Iris pigment epithelial cell (primary cell): ENCODE measurements around the gene DNAH10.

Source experiments
- DNase-seq: peaks from one replicate; pipeline ENCODE4 v3.0.0-alpha.2; 2011; ENCODE audit warnings: low read depth

The DNAH10 gene

GRCh38 chr12:123799227-123799626 is 37.1 kb downstream of the DNAH10 start:
- DNase-seq: no peak

- DNase-seq: peak; percentile 26
These were observed 39.6 kb downstream of the DNAH10 start for GRCh38 chr12:123801573-123802178.

- DNase-seq: no peak
These were observed 43.1 kb downstream of the DNAH10 start for GRCh38 chr12:123805173-123805572.

DNA sequence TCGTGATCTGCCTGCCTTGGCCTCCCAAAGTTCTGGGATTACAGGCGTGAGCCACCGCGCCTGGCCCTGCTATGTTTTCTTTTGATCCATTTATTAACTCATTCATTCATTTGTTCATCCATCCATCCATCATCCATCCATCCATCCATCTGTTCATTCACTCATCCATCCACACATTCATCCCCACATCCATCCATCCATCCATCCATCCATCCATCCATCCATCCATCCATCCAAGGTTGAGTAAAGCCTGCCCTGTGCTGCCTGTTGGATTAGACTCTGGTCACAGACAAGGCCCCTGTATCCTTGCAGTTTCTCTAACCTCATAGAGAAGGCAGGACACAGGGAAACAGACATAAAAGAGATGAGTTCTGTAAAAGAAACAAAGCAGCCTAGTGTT is 44.9 kb downstream of the DNAH10 start:
- no peak for DNase-seq

DNA sequence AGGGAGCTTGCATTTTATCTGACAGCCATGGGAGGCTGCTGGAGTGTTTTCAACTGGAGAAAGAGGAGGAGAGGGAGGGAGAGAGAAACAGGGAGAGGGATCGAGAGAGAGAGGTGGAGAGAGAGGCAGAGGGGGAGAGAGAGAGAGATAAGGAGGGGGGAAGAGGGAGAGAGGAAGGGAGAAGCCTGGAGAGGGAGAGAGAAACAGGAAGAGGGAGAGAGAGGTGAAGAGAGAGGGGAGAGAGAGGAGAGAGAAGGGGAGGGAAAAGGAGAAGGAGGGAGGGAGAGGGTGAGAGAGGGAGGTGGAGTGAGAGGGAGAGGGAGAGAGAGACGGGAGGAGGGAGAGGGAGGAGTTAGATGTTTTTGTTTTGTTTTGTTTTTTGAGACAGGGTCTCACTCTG is 45.6 kb downstream of the DNAH10 start:
- no peak for DNase-seq

- peak; percentile 13 for DNase-seq
These were observed 46.1 kb downstream of the DNAH10 start for GRCh38 chr12:123808167-123808566.

- DNase-seq: peak; percentile 30
These were observed 51.2 kb downstream of the DNAH10 start for GRCh38 chr12:123813349-123813748.

DNA sequence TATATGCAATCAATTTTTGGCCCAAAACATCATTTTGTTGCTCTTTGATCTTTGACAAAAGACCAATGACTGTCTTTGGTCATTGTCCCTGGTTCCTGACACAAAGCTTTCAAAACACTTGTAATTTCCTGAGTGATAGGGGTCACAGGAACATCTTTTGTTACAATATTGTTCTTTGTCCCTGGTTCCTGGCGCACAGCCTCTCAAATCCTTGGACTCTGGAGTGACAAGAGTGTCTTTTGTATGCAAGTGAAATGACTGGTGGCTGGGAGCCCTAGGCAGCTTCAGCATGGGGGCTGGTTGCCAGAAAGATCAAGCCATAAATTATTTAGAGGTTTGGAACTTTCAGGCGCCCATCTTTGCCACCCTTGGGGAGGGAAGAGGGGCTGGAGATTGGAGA is 53.9 kb downstream of the DNAH10 start:
- no peak for DNase-seq

GRCh38 chr12:123816896-123817537 is 54.9 kb downstream of the DNAH10 start:
- no peak for DNase-seq

DNA sequence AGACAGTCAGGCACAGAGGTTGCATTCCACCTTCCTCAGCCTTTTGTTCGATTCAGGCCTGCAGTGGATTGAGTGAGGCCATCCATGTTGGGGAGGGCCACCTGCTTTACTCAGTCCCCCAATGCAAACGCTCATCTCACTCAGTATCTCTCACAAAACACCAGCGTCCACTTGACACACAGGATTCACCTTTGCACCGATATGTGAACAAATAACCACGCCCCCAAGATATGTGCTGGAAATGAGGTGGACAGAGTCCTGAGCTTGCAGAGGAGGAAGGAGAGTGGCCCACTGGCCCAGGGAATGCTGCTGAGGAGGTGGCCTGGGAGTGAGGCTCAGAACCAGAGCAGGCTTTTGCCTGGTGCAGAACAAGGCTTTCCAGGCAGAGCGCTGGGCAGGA is 60.7 kb downstream of the DNAH10 start:
- DNase-seq: no peak

- no peak for DNase-seq
These were observed 66.0 kb downstream of the DNAH10 start for GRCh38 chr12:123828120-123828519.

DNA sequence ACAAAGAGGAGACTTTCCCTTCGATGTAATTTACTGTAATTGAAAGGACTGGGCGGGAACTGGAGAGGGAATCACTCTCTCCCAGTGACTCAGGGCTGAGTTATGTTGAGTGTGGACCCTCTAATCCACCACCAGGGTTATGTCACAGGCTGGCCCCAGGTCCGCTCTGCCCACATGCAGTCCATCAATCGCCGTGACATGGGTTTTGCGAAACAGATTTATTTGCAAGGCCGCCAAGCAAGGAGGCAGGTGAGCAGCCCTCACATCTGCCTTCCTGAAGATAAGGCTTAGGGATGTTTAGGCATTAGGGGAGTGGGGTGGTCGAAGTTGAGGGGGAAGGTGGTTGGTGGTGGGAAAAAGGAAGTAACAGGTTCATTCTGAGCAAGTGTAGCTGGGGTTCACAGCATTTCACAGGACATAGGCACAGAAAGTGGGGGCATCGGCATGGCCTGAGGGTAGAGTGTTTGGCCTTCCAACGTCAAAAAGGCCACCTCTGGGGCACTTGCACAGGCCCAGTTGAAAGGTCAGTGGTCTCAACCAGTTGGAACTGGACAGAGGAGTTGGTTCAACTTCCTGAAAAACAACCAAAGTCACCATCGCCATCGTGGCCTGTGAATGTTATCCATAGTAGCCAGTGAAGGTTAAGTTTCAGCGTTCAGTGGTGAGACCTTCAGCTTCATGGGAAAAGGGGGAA is 66.9 kb downstream of the DNAH10 start:
- DNase-seq: no peak

DNA sequence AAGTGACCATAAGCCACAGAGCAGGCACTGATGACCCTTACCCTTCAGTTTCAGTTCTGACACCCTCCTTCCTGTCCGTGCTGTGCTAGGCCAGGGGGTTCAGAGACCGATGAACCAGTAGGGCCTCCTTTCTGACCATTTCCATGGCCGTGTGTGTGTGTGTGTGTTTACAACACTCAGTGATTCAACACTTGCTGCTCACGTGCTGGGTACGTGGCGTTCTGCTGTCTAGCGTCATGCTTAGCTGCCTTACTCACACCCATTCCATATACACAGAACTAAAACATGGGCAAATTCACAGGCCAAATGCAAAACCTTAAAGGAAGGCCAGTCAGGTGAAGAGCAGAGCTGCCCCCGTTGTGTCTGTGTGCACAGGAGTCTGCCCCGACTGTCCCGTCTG is 67.5 kb downstream of the DNAH10 start:
- DNase-seq: peak; percentile 42

DNA sequence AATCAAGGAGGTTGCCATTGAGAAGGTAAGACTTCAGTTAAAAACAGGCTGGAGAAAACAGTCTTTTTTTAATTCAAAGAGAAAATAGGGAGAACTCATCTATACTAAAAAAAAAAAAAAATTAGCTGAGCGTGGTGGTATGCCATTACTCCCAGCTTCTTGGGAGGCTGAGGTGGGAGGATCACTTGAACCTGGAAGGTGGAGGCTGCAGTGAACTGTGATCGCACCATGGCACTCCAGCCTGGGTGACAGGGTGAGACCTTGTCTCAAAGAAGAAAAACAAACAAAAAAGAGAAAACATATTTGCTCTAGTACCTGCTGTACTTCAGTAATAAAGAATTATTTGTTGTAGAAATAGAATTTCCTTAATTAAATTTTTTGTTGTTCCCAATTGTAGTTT is 68.6 kb downstream of the DNAH10 start:
- DNase-seq: no peak

GRCh38 chr12:123832052-123832451 is 70.0 kb downstream of the DNAH10 start:
- DNase-seq: no peak

GRCh38 chr12:123833830-123834229 is 71.7 kb downstream of the DNAH10 start:
- DNase-seq: no peak

GRCh38 chr12:123834845-123835244 is 72.7 kb downstream of the DNAH10 start:
- no peak for DNase-seq

DNA sequence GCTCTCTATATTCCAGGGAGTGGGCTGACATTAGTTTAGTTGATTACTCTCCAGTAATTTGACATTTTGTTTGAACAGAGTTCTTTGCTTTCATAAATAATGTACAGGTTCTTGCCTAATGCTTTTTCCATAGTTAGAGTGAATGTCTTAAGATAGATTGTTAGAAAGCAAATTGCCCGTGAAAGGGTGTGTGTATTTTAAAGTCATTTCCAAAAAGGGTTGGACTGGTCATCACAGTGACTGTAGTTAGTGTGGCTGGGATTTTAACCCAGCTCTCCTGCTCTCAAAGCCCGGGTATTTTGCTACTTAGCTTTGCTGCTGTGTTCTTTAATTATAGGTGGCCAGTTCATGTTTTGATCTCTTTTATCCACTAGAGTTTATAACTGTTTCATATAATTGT is 74.2 kb downstream of the DNAH10 start:
- no peak for DNase-seq

GRCh38 chr12:123839826-123840225 is 77.7 kb downstream of the DNAH10 start:
- no peak for DNase-seq

DNA sequence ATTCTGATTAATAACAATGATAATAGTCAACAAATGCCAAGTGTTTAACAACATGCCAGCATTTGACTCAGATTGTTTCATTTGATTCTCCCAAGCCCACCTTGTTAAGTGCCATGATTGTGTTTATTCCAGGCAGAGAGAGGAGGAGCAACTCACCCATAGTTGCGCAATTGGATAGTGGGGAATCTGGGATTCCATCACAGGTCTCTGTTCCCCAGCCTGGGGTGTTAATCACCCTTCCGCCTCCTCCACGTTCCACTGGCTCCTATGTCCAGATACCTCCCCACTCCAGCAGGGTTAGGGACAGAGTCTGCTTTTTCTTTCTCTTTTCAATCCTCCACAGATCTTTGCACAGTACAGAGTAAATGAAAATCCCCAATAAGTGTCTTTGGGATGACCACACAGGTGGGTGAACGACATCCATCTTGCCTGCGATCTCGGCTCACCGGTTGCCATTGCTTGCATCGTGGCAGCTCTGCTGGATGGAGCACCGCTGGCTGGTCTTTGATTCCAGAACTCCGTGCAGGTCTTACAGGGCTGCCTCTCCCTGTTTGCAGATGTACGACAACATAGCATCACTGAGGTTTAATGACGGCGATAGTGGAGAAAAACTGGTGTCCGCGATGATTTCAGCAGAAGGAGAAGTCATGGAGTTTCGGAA is 78.8 kb downstream of the DNAH10 start:
- DNase-seq: no peak

GRCh38 chr12:123843912-123844748 is 82.0 kb downstream of the DNAH10 start:
- DNase-seq: no peak

- DNase-seq: no peak
These were observed 83.8 kb downstream of the DNAH10 start for GRCh38 chr12:123845881-123846280.
